Fibroblast of skin of back (primary cell): ENCODE measurements around the gene CSN2. TPM values are rescaled to one million over a fixed set of nuclear protein-coding genes. Genes with fewer than 3 reads are reported as not detected.
"Not testable (repeated sequence)": the region's sequence is repeated elsewhere in the genome, so short reads cannot be mapped to it uniquely, and the experiment has no call there.

Source experiments
- DNase-seq: peaks from one replicate; pipeline ENCODE4 v3.0.0-alpha.2; 2013
- polyA plus RNA-seq, 2 experiments: library from polyadenylated mRNA; unstranded; fragments of 120-200 nt; gene quantifications; one replicate each; pipeline ENCODE4 v1.2.1, GENCODE V29; 2013; ENCODE audit not compliant: insufficient read length in 2 of 2

The CSN2 gene, protein sequence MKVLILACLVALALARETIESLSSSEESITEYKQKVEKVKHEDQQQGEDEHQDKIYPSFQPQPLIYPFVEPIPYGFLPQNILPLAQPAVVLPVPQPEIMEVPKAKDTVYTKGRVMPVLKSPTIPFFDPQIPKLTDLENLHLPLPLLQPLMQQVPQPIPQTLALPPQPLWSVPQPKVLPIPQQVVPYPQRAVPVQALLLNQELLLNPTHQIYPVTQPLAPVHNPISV
- not detected for polyA plus RNA-seq (2013, experiment 1 of 2; ENCODE audit: insufficient read length)
- polyA plus RNA-seq (2013, experiment 2 of 2; ENCODE audit: insufficient read length): not detected

DNA sequence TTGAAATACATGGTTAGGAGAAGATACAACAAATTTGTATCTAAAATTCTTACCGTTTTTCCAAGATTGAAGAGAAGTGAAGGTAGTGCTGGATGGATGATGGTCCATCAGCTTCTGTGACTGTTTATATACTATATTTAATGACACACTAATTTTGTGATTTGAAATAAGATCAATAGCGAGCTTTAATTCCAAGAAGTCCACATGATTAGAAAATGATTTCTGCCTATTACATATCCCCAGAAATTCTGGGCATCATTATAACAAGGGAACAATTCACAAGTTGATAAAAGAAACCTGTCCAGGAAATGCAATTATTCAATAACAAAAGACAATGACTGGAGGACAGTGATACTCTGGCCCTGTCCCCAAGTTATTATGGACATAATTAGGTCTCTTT is at the start of gene CSN2:
TSS of gene CSN2 (minus strand) at position 101 of the 400 bp plus-strand sequence. CDS start 4,733 bp downstream, outside the sequence.
- no peak for DNase-seq

- DNase-seq: no peak
Observed at GRCh38 chr4:70008771-70009170, 43.2 kb upstream of the CSN2 start.

- DNase-seq: no peak
Observed at GRCh38 chr4:70002507-70002906, 37.0 kb upstream of the CSN2 start.

DNA sequence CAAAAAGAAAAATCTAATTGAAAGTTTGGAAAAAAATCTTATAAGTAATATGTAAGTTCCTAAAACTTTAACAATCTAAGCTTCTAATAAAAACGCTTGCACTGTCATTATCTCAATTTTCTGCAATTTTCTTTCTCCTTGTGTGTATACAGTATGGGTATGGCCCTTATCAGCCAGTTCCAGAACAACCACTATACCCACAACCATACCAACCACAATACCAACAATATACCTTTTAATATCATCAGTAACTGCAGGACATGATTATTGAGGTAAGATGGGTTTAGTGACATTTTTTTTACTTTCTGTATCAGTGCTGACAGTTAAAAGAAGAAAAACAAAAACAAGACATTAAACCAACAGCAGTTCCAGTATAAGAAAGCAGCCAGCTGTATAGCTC is 35.2 kb upstream of the CSN2 start:
- DNase-seq: no peak

DNA sequence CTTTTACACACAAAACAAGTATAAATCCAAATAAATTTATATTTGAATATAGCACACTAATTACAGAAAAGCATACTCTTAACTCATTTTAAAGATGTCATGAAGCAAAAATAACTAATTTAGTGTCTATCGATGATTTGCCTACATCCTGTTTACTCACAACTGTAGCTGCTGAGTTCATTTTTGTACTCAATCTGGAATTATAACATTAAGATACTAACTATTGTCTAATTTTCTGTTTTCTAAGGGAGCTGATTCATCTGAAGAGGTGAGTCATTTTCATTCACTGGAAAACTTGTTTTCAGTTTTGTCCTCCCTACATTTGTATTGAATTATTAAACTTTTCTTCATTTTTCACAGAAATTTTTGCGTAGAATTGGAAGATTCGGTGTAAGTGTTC is 33.9 kb upstream of the CSN2 start:
- DNase-seq: no peak

GRCh38 chr4:69995526-69996016 is 30.0 kb upstream of the CSN2 start, which contains the start of gene STATH:
STATH (plus strand) TSS chr4:69995966; CDS start chr4:69998438, 2,472 bp downstream.
- DNase-seq: peak; percentile 1

DNA sequence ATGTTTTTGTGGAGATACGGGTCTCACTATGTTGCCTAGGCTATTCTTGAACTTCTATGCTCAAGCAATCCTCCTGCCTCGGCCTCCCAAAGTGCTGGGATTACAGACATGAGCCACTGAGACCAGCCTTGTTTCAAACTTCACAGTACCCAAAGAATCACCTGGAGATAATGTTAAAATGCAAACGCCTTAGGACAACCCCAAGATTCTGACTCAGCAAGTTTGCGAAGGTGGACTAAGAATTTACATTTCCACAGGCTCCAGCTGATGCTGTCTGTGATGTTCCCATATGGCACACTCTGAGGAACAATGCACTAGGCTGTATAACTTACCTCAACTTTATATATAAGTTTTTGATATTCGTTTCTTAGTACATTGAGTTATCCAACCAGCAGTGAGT is 29.3 kb upstream of the CSN2 start:
- DNase-seq: no peak

DNA sequence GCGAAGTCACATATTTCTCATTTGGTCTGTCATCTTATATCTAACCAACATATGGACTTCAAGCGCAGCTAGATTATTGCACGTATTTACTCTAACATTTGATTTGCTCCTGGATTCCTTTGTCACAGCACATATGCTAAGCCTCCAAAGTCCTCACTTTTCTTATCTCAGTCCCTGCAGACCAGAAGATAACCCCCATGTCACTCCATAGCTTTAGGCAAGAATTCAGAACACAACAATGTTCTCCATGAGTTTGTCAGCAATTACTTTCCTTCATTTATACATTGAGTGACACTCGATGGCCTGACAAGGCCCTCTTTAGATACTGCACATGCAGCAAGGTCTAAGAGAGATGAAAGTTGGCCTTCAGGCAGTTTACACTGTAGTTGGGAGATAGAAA is 25.5 kb upstream of the CSN2 start:
- DNase-seq: no peak

DNA sequence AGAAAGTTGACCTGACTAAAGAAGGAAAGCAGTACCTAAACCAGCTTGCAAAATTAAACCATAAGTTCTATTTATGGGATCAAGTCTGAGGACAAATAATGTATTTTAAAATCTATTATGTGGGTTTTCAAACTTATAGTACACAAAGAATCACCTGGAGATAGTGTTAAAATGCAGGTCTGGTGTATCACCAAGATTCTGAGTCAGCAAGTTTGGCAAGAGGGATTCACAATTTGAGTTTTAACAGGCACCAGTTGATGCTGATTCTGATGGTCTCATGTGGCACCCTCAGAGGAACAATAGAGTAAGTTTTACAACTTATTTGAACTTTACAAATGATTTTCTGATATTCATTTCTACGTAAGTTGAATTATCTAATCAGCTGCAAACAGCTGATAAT is 21.1 kb upstream of the CSN2 start:
- no peak for DNase-seq

DNA sequence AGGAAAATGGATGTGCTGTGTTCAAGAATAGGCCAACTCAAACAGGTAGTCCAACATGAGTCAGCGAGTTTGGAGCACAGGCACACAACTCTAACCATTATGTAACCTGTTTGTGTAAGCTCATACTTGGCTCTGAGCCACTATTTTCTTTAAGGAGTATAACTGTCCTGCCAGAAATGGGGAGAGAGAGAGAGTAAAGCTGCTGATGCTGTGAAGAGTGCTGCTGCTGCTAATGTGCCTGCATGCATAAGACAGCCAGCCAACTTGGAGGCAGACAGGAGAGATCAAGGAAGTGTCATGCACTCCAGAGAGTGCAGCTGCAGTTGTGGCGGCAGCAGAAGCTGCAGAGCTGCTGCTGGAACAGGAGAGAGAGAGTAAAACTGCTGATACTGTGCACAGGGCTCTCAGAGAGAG is 18.5 kb upstream of the CSN2 start:
- DNase-seq: peak; percentile 1

- no peak for DNase-seq
Observed at GRCh38 chr4:69977582-69977981, 12.1 kb upstream of the CSN2 start.

DNA sequence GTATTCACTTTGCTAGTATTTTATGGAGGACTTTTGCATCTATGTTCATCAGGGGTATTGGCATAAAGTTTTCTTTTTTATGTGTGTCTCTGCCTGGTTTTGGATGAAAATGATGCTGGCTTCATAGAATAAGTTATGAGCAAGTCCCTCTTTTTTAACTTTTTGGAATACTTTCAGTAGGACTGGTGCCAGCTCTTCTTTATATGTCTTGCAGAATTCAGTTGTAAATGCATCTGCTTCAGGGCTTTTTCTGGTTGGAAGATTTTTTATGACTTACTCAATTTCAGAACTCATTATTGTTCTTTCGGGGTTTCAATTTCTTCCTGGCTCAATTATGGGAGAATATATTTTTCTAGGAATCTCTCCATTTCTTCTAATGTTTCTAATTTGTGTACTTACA is 9.1 kb upstream of the CSN2 start:
- no peak for DNase-seq

GRCh38 chr4:69970071-69970470 is 4.5 kb upstream of the CSN2 start:
- no peak for DNase-seq

GRCh38 chr4:69957209-69957608 is 8.3 kb downstream of the CSN2 start:
- DNase-seq: no peak

- DNase-seq: no peak
Observed at GRCh38 chr4:69951602-69952001, 13.9 kb downstream of the CSN2 start.

- DNase-seq: peak; percentile 19
Observed at GRCh38 chr4:69936566-69936965, 29.0 kb downstream of the CSN2 start.

DNA sequence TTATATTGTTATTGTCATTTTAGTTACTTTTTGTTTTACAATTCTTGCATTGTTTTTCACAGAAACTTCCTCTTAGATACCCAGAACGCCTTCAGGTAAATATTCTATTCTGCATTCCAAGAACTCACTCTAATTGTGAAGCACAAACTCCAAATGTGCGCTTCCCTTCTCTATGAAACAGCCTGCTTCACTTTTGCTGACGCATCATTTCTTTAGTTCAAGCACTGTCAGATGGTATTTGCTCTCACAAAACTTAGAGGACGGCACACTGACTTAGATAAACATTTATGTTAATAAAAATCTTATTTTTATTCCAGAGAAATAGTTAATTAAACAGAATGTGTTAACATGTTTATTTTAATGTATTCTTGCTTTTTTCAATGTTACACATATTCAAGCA is 31.4 kb downstream of the CSN2 start:
- no peak for DNase-seq

- no peak for DNase-seq
Observed at GRCh38 chr4:69930768-69931167, 34.8 kb downstream of the CSN2 start, which contains the start of gene CSN1S1. CSN1S1 (plus strand) TSS chr4:69931068; CDS start chr4:69932556, 1,488 bp downstream.

GRCh38 chr4:69923782-69924410 is 41.6 kb downstream of the CSN2 start:
- not testable (repeated sequence) for DNase-seq

GRCh38 chr4:69920874-69921273 is 44.7 kb downstream of the CSN2 start:
- no peak for DNase-seq

DNA sequence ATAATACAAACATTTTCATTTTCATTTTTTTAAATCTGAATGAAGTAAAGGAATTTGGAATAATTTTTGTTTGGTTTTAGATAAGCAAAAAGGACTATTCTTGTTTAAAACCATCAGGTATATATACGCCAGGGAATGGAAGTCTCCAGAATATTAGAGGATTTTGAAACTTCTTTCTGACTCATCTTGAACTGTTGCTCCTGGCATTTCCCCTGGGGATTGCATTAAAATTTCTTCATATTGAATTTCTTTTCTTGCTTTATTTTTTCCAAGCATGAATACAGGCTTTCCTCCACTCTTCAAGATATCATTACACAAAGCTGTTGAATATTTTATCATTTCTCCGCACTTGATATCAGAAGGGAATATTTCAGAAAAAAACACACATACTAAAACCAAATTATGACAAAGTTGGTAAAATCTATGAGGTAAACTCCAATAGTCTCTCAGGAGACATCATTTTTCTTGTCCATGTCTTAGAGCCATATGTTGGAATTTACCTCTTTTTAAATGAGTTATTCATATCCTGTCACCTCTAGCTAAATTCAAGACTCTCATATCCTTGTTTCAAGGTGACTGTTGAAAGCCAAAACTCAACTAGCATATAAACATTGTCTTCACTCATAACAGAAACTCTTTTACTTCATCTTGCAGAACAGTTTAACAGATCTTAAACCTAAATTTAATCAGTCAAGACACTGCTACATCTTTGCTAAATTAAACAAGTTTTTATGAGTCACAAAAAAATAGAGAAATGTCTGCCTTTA is 55.3 kb downstream of the CSN2 start:
- DNase-seq: peak; percentile 51

- DNase-seq: no peak
Observed at GRCh38 chr4:69909195-69909594, 56.3 kb downstream of the CSN2 start.

DNA sequence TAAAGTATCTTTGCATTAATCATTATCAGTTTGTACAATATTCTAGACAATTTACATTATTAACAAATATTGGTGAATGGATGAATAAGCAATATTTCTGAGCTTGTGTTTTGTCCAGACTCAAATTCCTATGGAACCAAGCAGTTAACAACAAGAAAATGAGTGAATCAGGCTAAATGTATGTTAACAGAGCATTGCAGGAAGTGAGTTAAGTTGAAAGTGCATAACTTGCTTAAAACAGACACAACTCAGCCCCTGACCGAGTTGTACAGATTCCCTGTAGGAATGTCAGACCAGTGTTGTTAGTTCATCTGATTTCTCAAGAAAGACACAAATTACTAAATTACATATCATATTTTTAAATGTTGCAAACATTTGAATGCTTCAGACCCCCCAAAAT is 58.4 kb downstream of the CSN2 start:
- peak; percentile 59 for DNase-seq
